Stimulated activated CD4-positive, alpha-beta T cell treated with anti-CD3 and anti-CD28 coated beads, Interleukin-2, amount 100 ng/mL, for 24 hours (primary cell): ENCODE results near the gene LRRN3.

Experiments
- DNase-seq, 2 donors: peaks; one replicate each; pipeline ENCODE4 v3.0.0-alpha.2; 2020

Gene LRRN3

DNA sequence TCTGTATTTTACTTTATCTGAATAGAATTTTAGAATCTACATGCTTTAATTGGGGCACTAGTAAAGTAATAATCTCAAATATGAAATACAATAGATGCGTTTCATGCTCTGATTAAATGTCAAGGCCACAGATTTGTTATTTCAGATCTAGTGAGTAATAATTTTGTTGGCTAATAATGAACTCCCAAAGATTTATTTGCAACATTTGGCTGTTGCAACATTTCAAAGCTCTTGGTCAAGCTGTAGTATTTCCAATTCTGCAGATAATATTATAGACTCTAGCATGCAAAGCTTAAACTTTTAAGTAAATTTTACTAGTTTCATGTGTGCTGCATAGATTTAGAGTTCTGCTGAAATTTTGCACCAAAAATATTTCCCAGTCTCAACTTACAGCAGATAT, 16.7 kb downstream of the LRRN3 start:
- no peak for DNase-seq

DNA sequence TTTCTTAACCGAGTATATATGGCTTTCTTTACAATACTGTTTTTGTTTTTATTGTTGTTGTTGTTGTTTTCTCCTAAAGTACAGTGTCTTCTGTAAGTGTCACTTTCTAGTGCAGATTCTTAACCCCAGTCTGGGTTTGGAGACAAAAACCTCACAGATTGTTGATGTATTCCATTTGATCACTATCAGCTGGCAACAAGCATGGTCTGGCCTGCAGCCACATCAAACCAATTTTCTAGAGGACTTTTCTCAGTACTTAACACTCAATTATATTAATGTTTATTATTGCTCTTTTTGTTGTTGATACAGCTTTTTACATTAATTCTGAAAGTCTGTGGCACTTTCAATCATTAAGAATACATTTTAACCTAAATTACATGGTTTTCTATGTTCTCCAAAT, 17.1 kb downstream of the LRRN3 start:
- no peak for DNase-seq

DNA sequence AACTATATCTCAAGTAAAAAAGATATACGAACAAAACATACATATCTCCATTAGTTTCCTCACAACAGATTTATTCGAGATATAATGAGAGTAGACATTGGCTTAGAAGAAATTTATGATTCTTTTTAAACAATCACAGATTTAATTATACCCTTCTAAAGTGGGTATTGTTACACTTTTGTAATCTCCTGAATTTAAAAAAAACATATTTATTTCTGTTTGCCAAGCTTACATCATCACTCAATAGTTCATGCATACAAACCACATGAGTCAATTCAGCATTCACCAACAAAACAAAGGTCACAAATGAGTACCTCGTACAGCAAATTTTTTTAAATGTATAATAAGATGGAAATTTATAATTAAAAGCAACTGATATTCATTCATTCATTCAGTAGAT, 17.6 kb downstream of the LRRN3 start:
- no peak for DNase-seq

DNA sequence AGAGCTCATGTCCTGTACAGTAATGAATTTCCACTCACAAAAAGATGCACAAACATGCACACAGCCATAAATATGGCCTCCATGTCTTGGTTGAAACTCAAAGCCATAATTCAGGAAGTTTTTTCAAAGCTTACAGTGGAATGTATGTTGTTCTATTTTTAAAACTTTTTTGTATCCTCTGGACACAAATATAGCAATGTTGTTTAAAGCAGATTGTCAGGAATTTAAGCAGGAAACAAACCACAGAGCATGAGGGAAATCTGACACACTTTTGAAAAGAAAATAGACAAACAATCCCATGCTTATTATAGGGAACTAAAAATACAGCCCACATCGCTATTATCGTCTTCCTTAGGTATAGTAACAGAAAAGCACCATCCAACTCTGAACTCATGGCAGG, 21.5 kb downstream of the LRRN3 start:
- no peak for DNase-seq

DNA sequence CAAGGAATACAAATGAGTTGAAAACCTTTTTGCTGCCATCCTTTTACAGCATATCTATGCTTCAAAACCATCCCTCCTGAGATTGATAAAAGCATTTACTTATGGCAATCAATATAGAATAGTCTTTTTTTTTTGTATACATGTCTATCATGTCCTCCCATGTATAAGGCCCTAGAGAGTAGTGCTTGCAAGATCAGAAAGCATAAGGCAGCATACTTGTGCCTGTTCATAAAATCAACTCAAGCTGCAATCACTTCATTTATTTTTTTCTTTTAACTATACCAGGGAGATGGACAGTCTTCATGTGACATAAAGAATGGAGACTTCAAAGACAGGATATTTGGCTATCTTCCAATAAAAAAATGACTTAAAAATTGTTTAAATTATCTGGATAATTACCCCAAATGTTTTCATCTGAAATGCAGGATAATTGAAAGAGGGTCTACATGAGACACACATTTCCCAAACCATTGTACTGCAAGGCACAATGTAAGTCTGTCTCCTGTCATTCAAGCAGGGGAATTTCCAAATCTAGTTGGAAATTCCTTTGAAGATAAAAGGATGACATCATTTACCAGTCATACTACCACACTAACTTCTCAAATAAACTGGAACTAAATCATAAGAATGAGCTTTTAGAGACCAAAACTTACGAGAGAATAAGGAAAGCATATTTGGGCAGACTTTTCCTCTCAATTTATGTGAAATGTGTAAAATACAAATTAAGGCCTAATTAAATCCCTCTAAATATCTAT, 22.5 kb downstream of the LRRN3 start:
- no peak for DNase-seq

DNA sequence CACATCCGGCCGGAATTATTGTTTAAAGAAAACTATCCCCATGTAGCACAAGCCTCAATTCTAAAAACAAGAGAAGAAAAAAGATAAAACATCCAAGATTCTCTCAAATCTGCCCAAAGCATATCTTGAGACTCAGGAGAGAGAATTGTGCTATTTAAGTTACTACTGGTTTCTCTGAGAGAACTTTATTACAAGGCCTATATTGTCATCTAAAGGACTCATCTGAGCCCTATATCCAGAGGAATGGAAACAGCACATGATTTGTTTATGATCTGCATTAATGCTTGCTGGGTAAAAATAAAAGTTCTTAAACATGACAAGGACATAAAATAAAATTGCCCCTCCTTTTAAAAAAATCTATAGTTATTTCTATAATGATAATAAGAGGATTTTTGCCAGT, 25.0 kb downstream of the LRRN3 start:
- no peak for DNase-seq

DNA sequence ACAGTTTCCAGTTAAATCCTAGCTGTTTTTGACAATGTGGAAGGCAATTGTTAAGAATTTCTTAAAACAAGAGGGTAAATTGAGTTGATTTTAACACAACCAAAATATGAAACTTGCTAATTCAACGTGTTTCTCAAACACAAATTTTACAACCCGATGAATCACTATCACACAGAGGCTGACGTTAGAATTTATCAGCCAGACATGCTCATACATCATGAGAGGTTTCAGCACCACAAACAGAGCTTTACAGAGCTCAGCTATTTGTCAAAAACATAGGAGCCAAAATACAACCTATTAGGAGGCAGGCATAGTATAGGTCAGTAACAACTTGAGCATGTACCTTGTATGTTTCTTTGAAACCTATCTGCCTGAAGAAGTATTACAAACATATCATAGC, 36.1 kb downstream of the LRRN3 start:
- no peak for DNase-seq

DNA sequence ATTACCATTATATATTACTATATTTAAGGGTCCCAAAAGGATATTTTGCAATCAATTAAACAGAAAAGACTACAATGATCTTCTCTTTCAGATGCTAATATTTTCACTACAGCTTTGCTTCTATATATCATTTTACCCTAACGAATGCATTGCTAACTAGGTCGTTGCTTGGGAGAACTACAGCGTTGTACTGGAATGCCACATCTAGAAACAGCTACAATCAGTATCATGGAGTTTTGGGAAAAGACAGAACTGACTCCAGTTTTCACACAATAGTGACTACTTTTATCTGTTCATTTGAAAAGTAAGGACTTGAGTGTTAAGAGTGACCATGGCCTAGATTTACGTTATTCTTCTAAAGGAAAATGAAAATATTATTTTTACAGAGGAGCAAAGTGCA, 38.5 kb downstream of the LRRN3 start:
- no peak for DNase-seq

DNA sequence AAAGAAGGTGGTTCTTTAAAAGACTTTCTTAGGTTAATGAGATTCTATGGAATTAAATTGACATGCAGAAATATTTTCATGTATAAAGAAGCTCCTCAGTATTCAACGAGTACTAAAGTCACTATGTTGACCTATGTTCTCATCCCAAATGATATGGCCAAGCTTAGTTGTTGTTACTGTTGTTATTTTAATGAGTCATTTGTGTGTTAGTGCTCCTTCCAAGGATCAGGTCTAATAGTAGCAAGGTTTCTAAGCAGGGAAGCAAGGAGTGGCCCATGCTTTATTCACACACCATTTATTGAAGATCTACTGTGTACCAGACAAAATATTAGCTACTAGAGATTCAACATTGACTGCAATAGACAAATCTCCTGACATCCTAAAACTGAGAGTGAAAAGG, 41.9 kb downstream of the LRRN3 start:
- DNase-seq = no peak

DNA sequence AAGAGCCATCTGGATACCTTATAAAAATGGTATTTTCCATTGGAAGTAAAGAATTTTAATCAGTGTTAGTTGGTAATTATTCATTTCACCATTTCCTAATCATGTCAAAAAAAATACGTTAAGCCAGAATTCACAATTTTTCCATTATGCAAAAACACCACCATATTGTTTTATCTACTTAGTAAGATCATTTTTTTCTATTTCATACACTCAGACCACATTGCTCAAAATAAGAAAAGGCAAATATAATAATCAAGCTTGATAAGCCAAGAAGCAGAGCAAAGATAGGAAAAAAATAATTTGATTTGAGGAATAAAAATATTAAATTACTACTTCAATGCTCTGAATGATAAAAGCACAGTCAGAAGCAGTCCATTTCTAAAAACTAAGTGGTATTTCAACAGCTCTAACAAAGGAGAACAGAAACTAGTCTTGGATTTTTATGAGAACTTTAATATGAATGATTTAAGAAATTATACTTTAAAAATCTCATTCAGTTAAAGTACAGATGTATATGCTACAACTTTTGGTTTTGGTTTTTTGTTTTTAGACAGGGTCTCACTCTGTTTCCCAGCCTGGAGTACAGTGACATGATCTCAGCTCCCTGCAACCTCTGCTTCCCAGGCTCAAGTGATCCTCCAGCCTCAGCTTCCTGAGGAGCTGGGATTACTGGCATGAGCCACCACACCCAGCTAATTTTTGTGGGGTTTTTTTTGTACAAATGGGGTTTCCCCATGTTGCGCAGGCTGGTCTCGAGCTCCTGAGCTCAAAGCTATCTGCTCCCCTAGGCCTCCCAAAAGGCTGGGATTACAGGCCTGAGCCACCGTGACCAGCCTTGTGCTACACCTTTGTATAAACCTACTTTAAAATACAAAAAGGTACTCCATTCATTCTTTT, 46.6 kb downstream of the LRRN3 start:
- peak; percentile 41 to 43 for DNase-seq

DNA sequence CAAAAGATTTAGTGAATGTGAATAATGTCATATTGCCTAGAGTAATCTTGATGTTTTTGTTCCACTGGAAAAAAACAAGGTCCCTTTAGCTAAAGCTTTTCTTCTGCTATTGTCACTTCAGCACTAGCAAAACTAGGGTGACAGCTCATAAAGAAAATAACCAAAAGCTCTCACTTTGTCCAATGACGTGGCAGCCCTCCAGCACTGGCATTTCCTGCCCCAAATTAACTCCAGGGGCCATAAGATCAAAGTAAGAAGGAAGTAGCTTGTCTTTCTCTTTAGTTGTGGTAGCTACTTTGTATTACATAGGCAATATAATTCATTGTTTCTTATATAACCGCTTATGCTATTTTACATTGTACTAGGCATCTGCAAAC, 47.3 kb downstream of the LRRN3 start:
- DNase-seq = peak; percentile 62 to 68

DNA sequence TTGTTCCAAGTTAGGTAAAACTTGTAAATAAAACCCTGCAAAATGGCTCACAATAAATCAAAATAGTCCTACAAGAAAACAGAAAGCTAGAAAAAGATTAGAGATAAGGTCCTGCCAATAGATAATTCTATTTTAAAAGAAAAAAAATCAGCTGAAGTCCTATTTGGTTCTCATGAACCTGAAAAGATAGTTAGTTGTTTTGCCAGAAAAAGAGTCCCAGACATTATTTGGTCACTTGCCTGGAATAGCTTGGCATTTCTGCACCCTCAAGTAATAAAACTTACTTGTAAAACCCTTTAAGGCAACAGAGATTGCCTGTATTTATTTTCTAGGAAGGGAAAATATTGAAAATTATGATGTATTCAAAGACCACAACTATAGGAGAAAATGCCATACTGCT, 47.7 kb downstream of the LRRN3 start:
- no peak for DNase-seq

DNA sequence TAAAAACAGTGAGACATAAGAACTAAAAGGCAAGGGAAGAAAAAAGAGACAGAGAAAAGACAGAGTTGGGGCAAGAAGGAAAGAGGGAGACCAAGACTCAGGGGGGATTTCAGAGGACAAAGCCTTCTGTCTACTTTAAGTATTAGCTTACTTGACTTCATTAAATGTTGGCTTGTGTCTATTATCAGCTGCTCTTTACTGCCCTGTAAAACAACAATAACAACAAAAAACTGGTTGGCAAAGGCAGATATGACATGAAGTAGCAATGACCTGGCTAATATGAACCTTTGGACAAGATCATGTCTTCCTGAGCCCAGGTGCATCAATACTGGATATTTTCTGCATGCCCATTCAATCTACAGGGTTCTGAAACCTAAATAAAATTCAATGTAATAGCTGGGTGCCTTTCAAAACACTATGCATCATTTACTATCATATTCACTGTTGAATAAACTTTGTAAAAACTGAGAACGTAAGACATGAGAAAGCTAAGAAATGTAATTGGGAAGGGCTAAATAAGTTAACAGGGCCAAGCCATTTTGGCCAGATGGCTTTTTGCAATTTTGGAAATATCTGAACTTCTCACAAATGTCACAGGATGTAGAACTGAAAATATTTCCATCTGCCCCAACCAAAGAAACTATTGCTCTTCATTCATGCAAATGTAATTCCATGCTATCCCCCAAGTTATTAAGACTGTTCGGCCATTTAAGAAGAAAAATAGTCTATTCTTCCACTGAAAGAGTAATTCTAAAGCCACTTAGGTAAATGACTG, 49.4 kb downstream of the LRRN3 start:
- no peak for DNase-seq

DNA sequence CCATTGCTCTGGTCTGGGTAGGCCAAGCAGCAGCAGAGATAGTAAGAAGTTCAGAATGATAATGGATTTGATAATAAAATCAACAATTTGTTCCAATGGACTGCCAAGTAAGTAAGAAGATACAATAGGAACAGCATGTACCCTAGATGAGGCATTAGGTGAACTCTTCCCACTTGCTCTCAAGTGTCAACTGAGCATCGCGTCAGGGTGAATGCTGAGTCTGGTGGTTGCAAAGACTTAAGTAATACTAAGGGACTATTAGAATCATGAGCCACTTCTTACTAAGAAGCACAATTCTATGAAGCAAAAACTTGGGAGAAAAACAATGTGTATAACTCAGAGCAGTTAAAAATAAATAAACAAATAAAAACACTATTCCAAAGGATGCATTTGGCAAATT, 54.5 kb downstream of the LRRN3 start:
- no peak for DNase-seq

DNA sequence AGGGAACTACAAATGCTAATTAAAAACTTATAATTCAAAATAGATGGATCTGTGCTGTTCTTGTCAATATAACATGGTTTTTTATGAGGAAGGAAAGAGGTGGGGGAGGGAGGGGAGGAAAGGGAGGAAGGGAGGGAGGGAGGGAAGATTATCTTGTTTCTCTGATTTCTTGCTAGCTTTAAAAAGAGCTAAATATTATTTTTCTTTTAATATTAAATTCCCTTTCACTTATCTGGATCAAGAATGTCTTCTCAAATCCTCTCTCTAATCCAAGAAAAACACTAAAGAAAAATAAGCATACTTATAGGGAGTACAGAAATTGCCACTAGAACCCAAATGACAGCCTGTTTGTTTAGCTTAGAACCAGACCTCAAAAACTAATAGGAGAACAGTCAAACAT, 55.2 kb downstream of the LRRN3 start:
- no peak for DNase-seq

DNA sequence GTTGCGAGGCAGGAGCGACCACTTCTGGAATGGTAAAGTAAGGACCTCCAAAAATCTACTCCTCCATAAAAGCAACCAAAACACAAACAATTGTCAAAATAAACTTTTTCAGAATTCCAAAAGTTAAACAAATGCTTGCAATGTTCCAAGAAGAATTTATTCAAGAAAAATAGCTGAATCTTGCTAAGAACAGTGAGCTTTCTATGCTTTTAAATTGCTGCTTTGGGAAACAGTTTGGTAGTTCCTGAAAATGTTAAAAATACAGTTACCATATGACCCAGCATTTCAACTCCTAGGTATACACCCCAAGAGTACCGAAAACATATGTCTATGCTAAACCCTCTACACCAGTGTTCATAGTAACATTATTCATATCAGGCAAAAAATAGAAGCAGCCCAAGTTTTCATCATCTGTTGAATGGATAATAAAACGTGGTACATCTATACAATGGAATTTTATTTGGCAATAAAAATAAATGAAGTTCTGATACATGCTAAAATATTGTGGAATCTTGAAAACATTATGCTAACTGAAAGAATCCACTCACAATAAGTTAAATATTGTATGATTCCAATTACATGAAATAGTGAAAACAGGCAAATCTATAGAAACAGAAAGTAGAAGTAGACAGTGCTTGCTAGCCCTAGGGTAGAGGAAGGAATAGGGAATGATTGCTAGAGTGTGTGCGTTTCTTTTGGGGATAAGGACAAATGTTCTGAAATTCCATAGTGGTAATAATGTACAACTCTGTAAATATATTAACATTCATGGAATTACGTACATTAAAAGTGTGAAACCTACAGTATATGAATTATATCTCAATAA, 57.0 kb downstream of the LRRN3 start:
- DNase-seq = no peak

DNA sequence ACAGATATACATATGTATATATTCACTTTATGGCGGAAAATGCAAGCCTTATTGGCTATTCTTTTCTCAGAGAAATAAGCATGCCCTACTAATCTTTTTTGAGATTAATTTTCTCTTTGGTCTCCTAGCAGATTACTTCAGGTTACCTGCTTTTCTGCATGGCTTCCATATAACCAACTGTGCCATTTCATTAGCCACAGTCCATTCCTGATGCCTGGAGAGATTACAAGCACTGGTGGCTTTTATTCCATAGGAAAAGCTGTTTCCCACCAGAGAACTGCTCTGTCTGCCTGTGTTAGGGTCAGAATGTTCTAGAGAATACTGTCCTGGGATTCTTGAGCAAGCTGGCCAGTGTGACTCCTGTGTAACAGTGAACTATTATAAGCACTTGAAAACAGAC, 59.8 kb downstream of the LRRN3 start:
- DNase-seq = no peak

DNA sequence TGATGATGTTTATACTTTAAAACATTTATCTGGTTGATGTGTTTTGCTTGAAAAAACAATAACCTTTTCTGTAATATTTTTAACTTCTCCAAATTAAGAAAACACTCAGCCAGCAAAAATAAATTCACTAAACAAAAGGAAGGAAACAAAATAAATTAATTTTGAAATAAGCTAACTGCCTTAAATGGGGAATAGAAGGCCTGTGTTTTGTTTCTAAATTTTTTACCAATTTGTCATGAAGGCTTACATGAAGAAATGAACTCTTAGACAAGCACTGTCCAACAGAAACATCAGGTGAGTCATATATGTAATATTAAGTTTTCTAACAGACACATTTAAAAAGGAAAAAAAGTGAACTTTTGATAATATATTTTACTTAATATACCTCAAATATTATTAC, 68.5 kb downstream of the LRRN3 start:
- no peak for DNase-seq

DNA sequence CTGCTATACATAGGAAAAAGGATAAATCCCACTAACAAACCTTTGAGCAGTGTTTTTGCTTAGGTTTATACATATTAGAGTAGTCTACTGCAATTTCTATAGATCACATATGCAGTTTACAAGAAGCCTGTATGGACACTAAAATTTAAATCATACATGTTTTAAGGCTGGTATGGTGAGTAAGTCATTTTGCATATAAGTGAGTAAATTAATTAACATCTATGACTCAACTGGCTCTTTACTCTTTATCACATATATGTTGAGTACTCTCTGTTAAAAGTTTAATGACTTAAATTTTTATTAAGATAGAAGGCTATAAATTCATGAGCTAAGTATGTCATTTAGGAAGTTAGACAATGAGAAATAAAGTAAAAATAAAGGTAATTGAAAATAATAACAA, 69.4 kb downstream of the LRRN3 start:
- no peak for DNase-seq

DNA sequence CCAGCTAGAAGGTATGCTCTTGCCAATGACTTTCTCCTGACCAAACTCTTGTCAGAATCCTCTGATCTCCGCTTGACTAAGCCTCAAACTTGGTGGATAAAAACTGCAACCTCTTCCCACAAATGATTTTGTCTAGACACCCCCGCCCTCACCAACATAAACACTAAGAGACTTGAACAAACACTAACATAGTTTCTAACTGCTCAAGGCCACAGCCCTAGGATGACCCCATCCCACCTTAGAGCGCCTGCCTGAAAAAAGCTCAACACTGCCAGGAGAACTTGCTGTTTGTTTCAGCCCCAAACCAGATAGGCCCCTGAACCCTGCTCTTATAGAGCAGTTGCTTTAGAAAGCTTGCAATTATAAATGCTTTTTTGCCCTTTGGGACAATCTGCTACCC, 71.8 kb downstream of the LRRN3 start:
- no peak for DNase-seq

DNA sequence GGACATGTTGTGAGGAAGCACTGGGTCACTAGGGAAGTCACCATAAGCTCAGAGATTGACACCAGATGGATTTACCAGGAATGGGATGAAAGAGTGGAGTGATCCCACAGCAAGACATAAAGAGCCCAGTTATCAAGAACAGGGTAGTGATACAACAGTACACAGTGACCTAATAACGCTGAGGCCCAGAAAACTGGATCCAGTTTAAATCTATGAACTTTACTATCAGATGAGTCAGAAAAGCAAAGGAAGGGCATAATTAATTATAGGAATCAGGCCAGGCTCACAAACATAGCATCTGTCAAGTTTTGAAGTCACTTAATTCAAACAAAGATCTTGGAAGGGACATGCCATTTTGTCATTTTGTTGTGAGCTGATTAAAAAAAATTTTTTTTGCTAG, 73.5 kb downstream of the LRRN3 start:
- no peak for DNase-seq

DNA sequence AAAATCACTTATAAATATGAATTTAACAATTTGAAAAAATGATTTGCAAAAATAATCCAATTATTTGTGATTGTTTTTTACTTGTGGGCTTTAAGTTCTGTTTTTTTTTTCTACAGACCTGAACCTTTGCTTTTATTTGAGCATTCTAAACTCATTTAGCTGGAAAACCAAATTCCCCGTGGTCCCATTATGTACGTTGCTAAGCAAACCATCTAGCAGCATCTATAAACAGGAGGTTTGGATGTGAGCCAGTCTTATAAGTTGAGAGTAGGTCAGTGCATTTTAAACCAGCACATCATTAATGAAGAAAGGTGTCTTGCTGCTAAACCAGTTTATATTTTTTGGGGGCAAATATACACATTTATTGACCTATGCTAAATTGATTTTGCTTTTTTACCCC, 77.3 kb downstream of the LRRN3 start:
- no peak for DNase-seq
